ENCODE results near the gene PCNX1. TPM values are rescaled to one million over a fixed set of nuclear protein-coding genes. Genes with fewer than 3 reads are reported as not detected.

Gene PCNX1
- total RNA-seq, 4 donors from 2014 or later = 34.4 to 64.5 (median 42.0) TPM

DNA sequence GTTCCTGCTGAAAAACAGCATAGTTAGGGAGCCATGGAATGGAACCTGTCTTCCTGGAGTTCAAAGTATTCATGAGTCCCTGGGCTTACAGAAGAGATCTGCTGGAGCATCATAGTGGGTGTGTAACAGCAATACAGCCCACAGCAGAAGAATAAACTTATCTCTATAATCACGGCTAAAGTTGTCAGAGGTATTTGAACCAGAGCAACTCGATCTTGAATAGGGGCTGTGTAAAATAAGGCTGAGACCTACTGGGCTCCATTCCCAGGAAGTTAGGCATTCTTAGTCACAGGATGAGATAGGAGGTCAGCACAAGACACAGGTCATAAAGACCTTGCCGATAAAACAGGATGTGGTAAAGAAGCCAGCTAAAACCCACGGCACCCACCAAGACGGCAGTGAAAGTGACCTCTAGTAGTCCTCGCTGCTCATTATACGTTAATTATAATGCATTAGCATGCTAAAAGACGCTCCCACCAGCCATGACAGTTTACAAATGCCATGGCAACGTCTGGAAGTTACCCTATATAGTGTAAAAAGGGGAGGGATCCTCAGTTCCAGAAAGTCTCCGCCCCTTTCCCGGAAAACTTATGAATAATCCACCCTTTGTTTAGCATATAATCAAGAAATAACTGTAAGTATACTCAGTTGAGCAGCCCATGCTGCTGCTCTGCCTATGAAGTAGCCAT is 223.4 kb downstream of the PCNX1 start:
- Histone ChIP-seq H3K9me3 (no peaks in the 10 kb centered on the region), H3K27ac (no peak overlapping the region), H3K36me3 (no peaks in the 10 kb centered on the region), H3K4me3 (no peak overlapping the region), H3K27me3 (no peaks in the 10 kb centered on the region), H3K4me1 (no peaks in the 10 kb centered on the region)
- no peak for ATAC-seq
- DNase-seq = no peak
- in situ Hi-C loops (cut with MboI; ENCODE audit: low sequenced_read_pairs in 4 of 4) (loop anchor here in 3 of 4 donors (10.0 kb wide), 1 partner anchor 624 kb away; no protein-coding TSS in a partner anchor), intact Hi-C loops (cut with DNase I; ENCODE audit: low total_unique reads) (no loop called here)
- TF ChIP-seq POLR2A (IDR thresholded peaks at IDR 0.05) = no peak
- TF ChIP-seq, protein P1, sequence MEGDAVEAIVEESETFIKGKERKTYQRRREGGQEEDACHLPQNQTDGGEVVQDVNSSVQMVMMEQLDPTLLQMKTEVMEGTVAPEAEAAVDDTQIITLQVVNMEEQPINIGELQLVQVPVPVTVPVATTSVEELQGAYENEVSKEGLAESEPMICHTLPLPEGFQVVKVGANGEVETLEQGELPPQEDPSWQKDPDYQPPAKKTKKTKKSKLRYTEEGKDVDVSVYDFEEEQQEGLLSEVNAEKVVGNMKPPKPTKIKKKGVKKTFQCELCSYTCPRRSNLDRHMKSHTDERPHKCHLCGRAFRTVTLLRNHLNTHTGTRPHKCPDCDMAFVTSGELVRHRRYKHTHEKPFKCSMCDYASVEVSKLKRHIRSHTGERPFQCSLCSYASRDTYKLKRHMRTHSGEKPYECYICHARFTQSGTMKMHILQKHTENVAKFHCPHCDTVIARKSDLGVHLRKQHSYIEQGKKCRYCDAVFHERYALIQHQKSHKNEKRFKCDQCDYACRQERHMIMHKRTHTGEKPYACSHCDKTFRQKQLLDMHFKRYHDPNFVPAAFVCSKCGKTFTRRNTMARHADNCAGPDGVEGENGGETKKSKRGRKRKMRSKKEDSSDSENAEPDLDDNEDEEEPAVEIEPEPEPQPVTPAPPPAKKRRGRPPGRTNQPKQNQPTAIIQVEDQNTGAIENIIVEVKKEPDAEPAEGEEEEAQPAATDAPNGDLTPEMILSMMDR (IDR thresholded peaks at IDR 0.05 in 4 of 5, conservative IDR thresholded peaks at IDR 0.05 in 1 of 5) = no peak

DNA sequence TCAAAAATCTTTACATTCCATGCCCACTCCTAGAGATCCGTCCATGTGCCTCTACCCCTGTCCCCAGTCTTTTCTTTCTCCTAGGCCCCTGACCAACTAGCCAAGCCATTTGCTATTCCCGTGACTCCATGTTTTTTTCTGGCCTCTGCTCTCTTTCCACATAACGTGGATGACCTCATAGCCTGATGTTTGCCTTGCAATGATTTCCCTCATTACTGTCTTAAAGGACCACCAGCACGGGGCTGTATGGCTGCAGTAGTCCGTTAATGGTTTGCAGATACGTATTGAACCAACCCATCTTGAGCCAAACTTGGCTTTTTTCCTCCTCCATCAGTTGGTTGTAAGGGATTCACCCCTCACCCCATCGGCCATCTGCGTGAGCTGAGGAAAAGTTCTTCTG is 226.0 kb downstream of the PCNX1 start:
- intact Hi-C loops (cut with DNase I; ENCODE audit: low total_unique reads) = no loop called here
- H3K36me3 ChIP-seq = no peaks in the 10 kb centered on the region
- in situ Hi-C loops (cut with MboI; ENCODE audit: low sequenced_read_pairs in 4 of 4) = loop anchor here in 3 of 4 donors (10.0 kb wide), 1 partner anchor 622 kb away; no protein-coding TSS in a partner anchor
- no peaks in the 10 kb centered on the region for H3K4me1 ChIP-seq
- TF ChIP-seq, protein P1 (IDR thresholded peaks at IDR 0.05 in 4 of 5, conservative IDR thresholded peaks at IDR 0.05 in 1 of 5) = no peak
- no peak for TF ChIP-seq POLR2A (IDR thresholded peaks at IDR 0.05)
- no peak for DNase-seq
- H3K9me3 ChIP-seq = no peaks in the 10 kb centered on the region
- H3K4me3 ChIP-seq = no peak overlapping the region
- H3K27ac ChIP-seq = no peak overlapping the region
- no peak for ATAC-seq
- no peaks in the 10 kb centered on the region for H3K27me3 ChIP-seq

DNA sequence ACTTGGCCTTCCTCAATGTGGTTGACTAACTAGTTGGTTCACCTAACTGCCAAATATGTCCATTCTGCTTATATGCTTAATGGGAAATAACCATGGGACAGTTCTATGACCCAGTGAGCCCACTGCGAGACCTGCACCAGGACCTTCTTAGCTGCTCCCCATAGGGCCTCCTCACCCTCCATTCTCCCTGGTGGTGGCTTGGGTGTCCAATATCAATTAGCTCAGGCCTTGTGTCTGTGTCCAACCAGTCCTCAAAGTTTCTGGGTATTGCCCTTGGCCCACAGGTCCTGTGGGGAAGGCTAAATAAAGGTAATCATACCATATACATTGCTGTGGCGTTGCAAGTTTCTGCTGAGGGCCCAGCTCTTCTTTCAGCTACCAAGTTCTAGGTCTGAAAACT is 228.2 kb downstream of the PCNX1 start:
- no peak overlapping the region for H3K27ac ChIP-seq
- ATAC-seq = no peak
- in situ Hi-C loops (cut with MboI; ENCODE audit: low sequenced_read_pairs in 4 of 4) = loop anchor here (5.0 to 10.0 kb wide), 2 partner anchors 619 to 622 kb away; no protein-coding TSS in a partner anchor

DNA sequence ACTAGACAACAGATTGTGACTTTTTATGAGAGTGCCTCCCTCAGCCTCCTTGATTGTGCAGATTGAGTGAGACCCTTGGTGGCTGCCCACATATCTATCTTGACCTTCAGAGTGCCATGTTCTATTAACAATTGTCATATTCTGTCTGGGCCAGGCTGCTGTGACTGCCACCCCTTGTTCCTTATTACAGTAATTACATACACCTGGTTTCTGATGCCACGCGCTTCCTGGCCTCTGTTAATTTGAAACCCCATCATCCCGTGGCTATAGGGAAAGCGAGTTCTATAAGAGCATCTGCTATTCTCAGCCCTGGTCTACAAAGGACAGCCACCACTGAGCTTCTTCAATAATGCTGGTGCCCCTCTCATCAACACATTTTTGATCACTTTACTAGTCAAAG is 228.7 kb downstream of the PCNX1 start:
- Histone ChIP-seq H3K27me3 (no peaks in the 10 kb centered on the region), H3K27ac (no peak overlapping the region), H3K4me1 (no peaks in the 10 kb centered on the region), H3K9me3 (no peaks in the 10 kb centered on the region), H3K4me3 (no peak overlapping the region), H3K36me3 (no peaks in the 10 kb centered on the region)
- no peak for DNase-seq
- intact Hi-C loops (cut with DNase I; ENCODE audit: low total_unique reads) (no loop called here), in situ Hi-C loops (cut with MboI; ENCODE audit: low sequenced_read_pairs in 4 of 4) (loop anchor here (5.0 to 10.0 kb wide), 2 partner anchors 619 to 621 kb away; no protein-coding TSS in a partner anchor)
- TF ChIP-seq, protein P1 (IDR thresholded peaks at IDR 0.05 in 4 of 5, conservative IDR thresholded peaks at IDR 0.05 in 1 of 5) = no peak
- no peak for TF ChIP-seq POLR2A (IDR thresholded peaks at IDR 0.05)
- ATAC-seq = no peak

More for the DNA sequence above, 228.2 kb downstream of the PCNX1 start:
- Histone ChIP-seq H3K4me3 (no peak overlapping the region), H3K4me1 (no peaks in the 10 kb centered on the region), H3K27me3 (no peaks in the 10 kb centered on the region), H3K9me3 (no peaks in the 10 kb centered on the region), H3K36me3 (no peaks in the 10 kb centered on the region)
- intact Hi-C loops (cut with DNase I; ENCODE audit: low total_unique reads) = no loop called here
- no peak for TF ChIP-seq POLR2A (IDR thresholded peaks at IDR 0.05)
- TF ChIP-seq, protein P1 (IDR thresholded peaks at IDR 0.05 in 4 of 5, conservative IDR thresholded peaks at IDR 0.05 in 1 of 5) = no peak
- DNase-seq = no peak

Measured in gastrocnemius medialis (tissue), 4 donors.